NCI-H2196 (cell line): ENCODE results near the gene RPS10.
"Not testable (repeated sequence)": the region's sequence is repeated elsewhere in the genome, so short reads cannot be mapped to it uniquely, and the experiment has no call there.

Source experiments
- DNase-seq: peaks from one replicate; lab custom pipeline; 2025; ENCODE audit not compliant: unreplicated experiment; lab: John Stamatoyannopoulos, UW

The RPS10 gene

DNA sequence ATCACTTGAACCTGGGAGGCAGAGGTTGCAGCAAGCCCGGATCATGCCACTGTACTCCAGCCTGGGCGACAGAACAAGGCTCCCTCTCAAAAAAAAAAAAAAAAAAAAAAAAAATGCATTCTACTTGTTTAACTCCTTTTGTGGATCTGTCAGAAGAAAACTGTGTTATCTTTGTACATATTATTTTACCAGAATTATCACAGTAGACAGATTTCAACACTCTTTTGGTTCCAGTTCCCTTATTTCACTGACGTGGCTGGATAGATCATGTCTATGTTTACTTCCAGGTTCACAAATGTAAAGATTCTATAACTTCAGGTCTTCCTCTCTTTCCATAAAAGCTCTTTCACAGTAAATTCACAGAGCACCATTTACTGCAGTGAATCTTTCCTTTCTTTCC is 51.8 kb downstream of the RPS10 start:
- no peak for DNase-seq

DNA sequence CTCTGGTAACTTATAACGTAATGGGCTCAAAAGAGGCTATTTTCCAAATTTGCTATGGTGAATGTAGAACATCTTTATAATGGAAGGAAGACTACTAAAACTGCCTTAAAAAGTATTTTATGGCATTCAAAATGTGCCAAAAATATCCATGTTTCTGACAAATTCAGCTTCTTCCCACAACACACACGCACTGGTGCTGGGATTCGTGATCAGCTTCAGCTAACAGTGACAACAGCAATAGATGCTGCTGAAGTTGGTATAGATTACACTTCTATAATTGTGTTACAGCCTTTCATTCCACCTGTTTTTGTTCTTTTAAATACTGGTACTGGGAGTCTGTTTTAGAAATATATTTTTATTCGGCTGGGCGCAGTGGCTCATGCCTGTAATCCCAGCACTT is 52.4 kb downstream of the RPS10 start:
- no peak for DNase-seq

DNA sequence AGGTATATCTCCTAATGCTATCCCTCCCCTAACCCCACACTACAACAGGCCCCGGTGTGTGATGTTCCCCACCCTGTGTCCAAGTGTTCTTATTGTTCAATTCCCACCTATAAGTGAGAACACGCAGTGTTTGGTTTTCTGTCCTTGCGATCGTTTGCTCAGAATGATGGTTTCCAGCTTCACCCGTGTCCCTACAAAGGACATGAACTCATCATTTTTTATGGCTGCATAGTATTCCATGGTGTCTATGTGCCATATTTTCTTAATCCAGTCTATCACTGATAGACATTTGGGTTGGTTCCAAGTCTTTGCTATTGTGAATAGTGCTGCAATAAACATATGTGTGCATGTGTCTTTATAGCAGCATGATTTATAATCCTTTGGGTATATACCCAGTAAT is 54.0 kb downstream of the RPS10 start:
- not testable (repeated sequence) for DNase-seq

DNA sequence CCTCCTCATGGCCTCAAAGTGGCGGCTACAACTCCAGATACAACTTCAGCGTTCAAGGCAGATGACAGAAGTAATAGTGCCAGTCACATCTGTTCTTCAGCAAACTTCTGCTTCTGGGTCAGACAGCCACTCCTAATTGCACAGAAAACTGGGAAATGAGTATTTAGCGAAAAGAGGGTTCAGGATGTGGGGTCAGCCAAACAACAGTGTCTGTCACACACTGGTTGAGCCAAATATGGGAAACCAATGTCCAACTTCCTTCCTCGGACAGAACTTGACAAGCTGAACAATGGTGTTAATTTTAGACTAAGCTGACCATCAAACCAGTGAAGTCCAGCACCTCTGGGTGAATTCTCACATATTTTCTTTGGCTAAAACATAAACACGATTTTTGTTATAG is 55.5 kb downstream of the RPS10 start:
- DNase-seq, result no peak

DNA sequence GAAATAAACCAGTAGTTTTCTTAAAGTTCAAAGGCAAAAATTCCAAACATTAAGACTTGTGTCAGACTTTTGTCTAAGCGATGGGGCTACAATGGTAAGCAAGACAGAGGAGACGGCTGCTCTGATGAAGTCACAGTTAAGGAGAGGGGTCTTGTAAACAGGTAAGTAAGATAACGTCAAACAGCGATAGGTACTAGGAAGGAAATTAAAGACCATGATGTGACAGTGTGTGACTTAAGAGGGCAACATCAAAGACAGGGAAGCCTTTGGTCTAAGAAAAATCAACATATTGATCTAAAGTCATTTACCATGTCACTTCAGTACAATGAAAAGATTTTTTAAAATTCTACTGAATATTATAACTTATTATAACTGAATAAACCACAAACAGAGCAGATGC is 56.5 kb downstream of the RPS10 start:
- DNase-seq, result no peak
